Astrocyte of the cerebellum (primary cell): ENCODE results near the gene GPHB5.

Source experiments
- DNase-seq: peaks from one replicate; pipeline ENCODE4 v3.0.0-alpha.2; 2011; ENCODE audit warnings: low read depth
- H3K4me3 ChIP-seq: 2 replicates; pipeline ENCODE4 v1.5.1; 2011; ENCODE audit warnings: mild to moderate bottlenecking, low read depth, low read length, moderate library complexity
- in situ Hi-C: cut with HindIII; loops from 2 replicates; pipeline ENCODE4 v1.10.0; 2017; ENCODE audit warnings: low sequenced_read_pairs
- TF ChIP-seq, protein P1 (sequence below): IDR thresholded peaks from 2 replicates; pipeline ENCODE4 v1.5.1; 2012; ENCODE audit warnings: low read length, low read depth, moderate library complexity, mild to moderate bottlenecking; ENCODE audit errors: missing control alignments

GPHB5 gene

GRCh38 chr14:63268771-63269170, 50.0 kb downstream of the GPHB5 start:
- no peak overlapping the region for H3K4me3 ChIP-seq
- TF ChIP-seq, protein P1, sequence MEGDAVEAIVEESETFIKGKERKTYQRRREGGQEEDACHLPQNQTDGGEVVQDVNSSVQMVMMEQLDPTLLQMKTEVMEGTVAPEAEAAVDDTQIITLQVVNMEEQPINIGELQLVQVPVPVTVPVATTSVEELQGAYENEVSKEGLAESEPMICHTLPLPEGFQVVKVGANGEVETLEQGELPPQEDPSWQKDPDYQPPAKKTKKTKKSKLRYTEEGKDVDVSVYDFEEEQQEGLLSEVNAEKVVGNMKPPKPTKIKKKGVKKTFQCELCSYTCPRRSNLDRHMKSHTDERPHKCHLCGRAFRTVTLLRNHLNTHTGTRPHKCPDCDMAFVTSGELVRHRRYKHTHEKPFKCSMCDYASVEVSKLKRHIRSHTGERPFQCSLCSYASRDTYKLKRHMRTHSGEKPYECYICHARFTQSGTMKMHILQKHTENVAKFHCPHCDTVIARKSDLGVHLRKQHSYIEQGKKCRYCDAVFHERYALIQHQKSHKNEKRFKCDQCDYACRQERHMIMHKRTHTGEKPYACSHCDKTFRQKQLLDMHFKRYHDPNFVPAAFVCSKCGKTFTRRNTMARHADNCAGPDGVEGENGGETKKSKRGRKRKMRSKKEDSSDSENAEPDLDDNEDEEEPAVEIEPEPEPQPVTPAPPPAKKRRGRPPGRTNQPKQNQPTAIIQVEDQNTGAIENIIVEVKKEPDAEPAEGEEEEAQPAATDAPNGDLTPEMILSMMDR = no peak
- no peak for DNase-seq
- in situ Hi-C loops = no loop called here

- no peak for DNase-seq
- no peak overlapping the region for H3K4me3 ChIP-seq
- TF ChIP-seq, protein P1 = no peak
- in situ Hi-C loops = no loop called here
These were observed 51.6 kb downstream of the GPHB5 start for GRCh38 chr14:63267171-63267570.

DNA sequence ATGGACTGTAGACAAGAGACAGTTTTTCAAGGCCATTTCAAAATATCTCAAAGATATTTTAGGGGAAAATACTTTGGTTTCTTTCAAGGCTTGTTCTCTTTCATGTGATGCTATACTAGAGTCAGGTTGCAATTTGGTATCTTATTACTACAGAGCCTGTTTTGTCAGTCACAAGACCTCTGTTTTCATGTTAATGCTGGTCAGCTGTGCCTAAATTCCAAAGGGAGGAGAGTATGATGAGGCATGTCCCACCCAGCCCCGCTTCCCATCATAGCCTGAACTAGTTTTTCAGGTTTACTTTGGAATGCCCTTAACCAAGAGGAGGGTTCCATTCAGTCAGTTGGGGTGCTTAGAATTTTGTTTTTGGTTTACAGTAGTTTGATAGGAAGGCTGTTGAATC, 52.6 kb downstream of the GPHB5 start:
- no peak for DNase-seq
- in situ Hi-C loops = no loop called here
- TF ChIP-seq, protein P1 = no peak
- H3K4me3 ChIP-seq = no peak overlapping the region
